Measurements from ENCODE around the gene ITPRIPL2. TPM values are rescaled to one million over a fixed set of nuclear protein-coding genes. Genes with fewer than 3 reads are reported as not detected.

ITPRIPL2 gene
- total RNA-seq, 1 experiment from 2014 or later: 5.3 TPM

GRCh38 chr16:19115148-19116021, 1.6 kb downstream of the ITPRIPL2 start:
- peak; percentile 53 for ATAC-seq
- H3K36me3 Mint-ChIP-seq: no peaks in the 10 kb centered on the region
- H3K4me1 Mint-ChIP-seq: peaks cover 23% of the 10 kb centered on the region
- H3K27ac Mint-ChIP-seq: no peak overlapping the region
- peak; percentile 67 for DNase-seq (ENCODE audit: low spot score)
- H3K4me3 Mint-ChIP-seq: peak overlapping the region; percentile 42
- ChIA-PET POLR2A (no interaction called here), CTCF (interaction anchor here (0.7 to 6.2 kb wide), 14 partner anchors 11 to 332 kb away, joined by 3 to 29 read pairs (median 3); partner anchors contain the start of gene TMC7)
- H3K27me3 Mint-ChIP-seq (ENCODE audit: low read depth): peaks cover 55% of the 10 kb centered on the region
- H3K9me3 Mint-ChIP-seq: no peaks in the 10 kb centered on the region
- TF ChIP-seq ERG (CRISPR knock-in tag; IDR thresholded peaks at IDR 0.05) (no peak), GABPB1 (CRISPR knock-in tag; IDR thresholded peaks at IDR 0.05) (no peak), NFATC4 (CRISPR knock-in tag; IDR thresholded peaks at IDR 0.05) (peak; percentile 42; the same call in 1 of the 2 replicates), NFYB (CRISPR knock-in tag; conservative IDR thresholded peaks at IDR 0.05; ENCODE audit: low read depth) (no peak), ZNF281 (CRISPR knock-in tag; IDR thresholded peaks at IDR 0.05) (no peak), SP1 (CRISPR knock-in tag; conservative IDR thresholded peaks at IDR 0.05) (no peak)
- TF ChIP-seq, protein P1, sequence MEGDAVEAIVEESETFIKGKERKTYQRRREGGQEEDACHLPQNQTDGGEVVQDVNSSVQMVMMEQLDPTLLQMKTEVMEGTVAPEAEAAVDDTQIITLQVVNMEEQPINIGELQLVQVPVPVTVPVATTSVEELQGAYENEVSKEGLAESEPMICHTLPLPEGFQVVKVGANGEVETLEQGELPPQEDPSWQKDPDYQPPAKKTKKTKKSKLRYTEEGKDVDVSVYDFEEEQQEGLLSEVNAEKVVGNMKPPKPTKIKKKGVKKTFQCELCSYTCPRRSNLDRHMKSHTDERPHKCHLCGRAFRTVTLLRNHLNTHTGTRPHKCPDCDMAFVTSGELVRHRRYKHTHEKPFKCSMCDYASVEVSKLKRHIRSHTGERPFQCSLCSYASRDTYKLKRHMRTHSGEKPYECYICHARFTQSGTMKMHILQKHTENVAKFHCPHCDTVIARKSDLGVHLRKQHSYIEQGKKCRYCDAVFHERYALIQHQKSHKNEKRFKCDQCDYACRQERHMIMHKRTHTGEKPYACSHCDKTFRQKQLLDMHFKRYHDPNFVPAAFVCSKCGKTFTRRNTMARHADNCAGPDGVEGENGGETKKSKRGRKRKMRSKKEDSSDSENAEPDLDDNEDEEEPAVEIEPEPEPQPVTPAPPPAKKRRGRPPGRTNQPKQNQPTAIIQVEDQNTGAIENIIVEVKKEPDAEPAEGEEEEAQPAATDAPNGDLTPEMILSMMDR (IDR thresholded peaks at IDR 0.05): peak; percentile 52; the same call in 1 of the 2 replicates

GRCh38 chr16:19116711-19117449, 3.1 kb downstream of the ITPRIPL2 start:
- H3K9me3 Mint-ChIP-seq: no peaks in the 10 kb centered on the region
- DNase-seq (ENCODE audit: low spot score) (no peak), ATAC-seq (no peak)
- H3K4me1 Mint-ChIP-seq: peaks cover 23% of the 10 kb centered on the region
- H3K4me3 Mint-ChIP-seq: no peak overlapping the region
- H3K27me3 Mint-ChIP-seq (ENCODE audit: low read depth): peaks cover 54% of the 10 kb centered on the region
- H3K36me3 Mint-ChIP-seq: no peaks in the 10 kb centered on the region
- H3K27ac Mint-ChIP-seq: no peak overlapping the region
- no peak for TF ChIP-seq FOXP1 (CRISPR knock-in tag; IDR thresholded peaks at IDR 0.05; ENCODE audit: borderline replicate concordance)
- TF ChIP-seq ZMAT4 (CRISPR knock-in tag; IDR thresholded peaks at IDR 0.05): no peak
- TF ChIP-seq ZNF396 (CRISPR knock-in tag; IDR thresholded peaks at IDR 0.05; ENCODE audit: borderline replicate concordance): no peak
- no peak for TF ChIP-seq ZBTB43 (CRISPR knock-in tag; IDR thresholded peaks at IDR 0.05)
- no peak for TF ChIP-seq ZSCAN18 (CRISPR knock-in tag; IDR thresholded peaks at IDR 0.05)
- TF ChIP-seq PRRX2 (CRISPR knock-in tag; IDR thresholded peaks at IDR 0.05): no peak
- POLR2A ChIA-PET: no interaction called here
- CTCF ChIA-PET: interaction anchor here (0.6 to 6.2 kb wide), 8 partner anchors 9 to 354 kb away, joined by 3 to 29 read pairs (median 4); partner anchors contain the start of gene TMC7

Measured in WTC11 (cell line).